ENCODE measurements around the gene NDUFS5. TPM values are rescaled to one million over a fixed set of nuclear protein-coding genes. Genes with fewer than 3 reads are reported as not detected.
A peak's percentile ranks its signal among the peaks of the same experiment; 100 is the strongest.

The NDUFS5 gene
- total RNA-seq, 6 experiments from 2014 or later, result 181 to 275 (median 249) TPM

GRCh38 chr1:39082010-39082799 is 56.1 kb downstream of the NDUFS5 start:
- H3K4me3 Mint-ChIP-seq, result peak overlapping the region; percentile 50
- DNase-seq, result no peak
- H3K27ac Mint-ChIP-seq, result no peak overlapping the region
- H3K36me3 Mint-ChIP-seq (ENCODE audit: low read depth), result no peaks in the 10 kb centered on the region
- TF ChIP-seq CTCF (IDR thresholded peaks at IDR 0.05), result no peak
- peaks cover 17% of the 10 kb centered on the region for H3K4me1 Mint-ChIP-seq (ENCODE audit: low read depth)
- peaks cover 6% of the 10 kb centered on the region for H3K27me3 Mint-ChIP-seq (ENCODE audit: insufficient read depth)
- H3K9me3 Mint-ChIP-seq, result no peaks in the 10 kb centered on the region

- no peak for TF ChIP-seq CTCF (IDR thresholded peaks at IDR 0.05)
- Mint-ChIP-seq H3K4me1 (ENCODE audit: low read depth) (peaks cover 21% of the 10 kb centered on the region), H3K27ac (no peak overlapping the region), H3K36me3 (ENCODE audit: low read depth) (no peaks in the 10 kb centered on the region), H3K27me3 (ENCODE audit: insufficient read depth) (peaks cover 6% of the 10 kb centered on the region), H3K4me3 (peak overlapping the region; percentile 50; the same call in 1 of the 2 replicates), H3K9me3 (no peaks in the 10 kb centered on the region)
- DNase-seq, result no peak
Measured at GRCh38 chr1:39082811-39083576, 56.8 kb downstream of the NDUFS5 start.

GRCh38 chr1:39084191-39084590 is 58.0 kb downstream of the NDUFS5 start:
- Mint-ChIP-seq H3K4me3 (no peak overlapping the region), H3K36me3 (ENCODE audit: low read depth) (no peaks in the 10 kb centered on the region), H3K9me3 (no peaks in the 10 kb centered on the region), H3K27ac (no peak overlapping the region), H3K27me3 (ENCODE audit: insufficient read depth) (peaks cover 6% of the 10 kb centered on the region), H3K4me1 (ENCODE audit: low read depth) (peaks cover 32% of the 10 kb centered on the region)
- TF ChIP-seq CTCF (IDR thresholded peaks at IDR 0.05), result no peak
- DNase-seq, result no peak

Other genes starting within 250 kb of the NDUFS5 start
- gene RRAGC, start 166.6 kb upstream of the NDUFS5 start, total RNA-seq (2021; fragmentation: NEBNext Ultra II Directional; extraction: Animal tissue kit (Norgen Biotek cat#: 25700)), result 10 to 100 TPM; 23.1 to 27.2 (median 26.2) TPM
- 10 to 100 TPM; 28.4 to 43.7 (median 36.3) TPM for gene MYCBP, start 153.0 kb upstream of the NDUFS5 start, total RNA-seq (2021; fragmentation: NEBNext Ultra II Directional; extraction: Animal tissue kit (Norgen Biotek cat#: 25700))
- not detected for gene GJA9, start 144.8 kb upstream of the NDUFS5 start, total RNA-seq (2021; fragmentation: NEBNext Ultra II Directional; extraction: Animal tissue kit (Norgen Biotek cat#: 25700))
- gene RHBDL2, start 84.5 kb upstream of the NDUFS5 start, total RNA-seq (2021; fragmentation: NEBNext Ultra II Directional; extraction: Animal tissue kit (Norgen Biotek cat#: 25700)), result 1 to 10 TPM in 2 of 6 experiments, under 1 TPM in 4; 0.11 to 1.2 (median 0.51) TPM
- gene AKIRIN1, start 35.1 kb upstream of the NDUFS5 start, total RNA-seq (2021; fragmentation: NEBNext Ultra II Directional; extraction: Animal tissue kit (Norgen Biotek cat#: 25700)), result 10 to 100 TPM; 63.3 to 78.7 (median 71.2) TPM
- gene MACF1, start 178.3 kb downstream of the NDUFS5 start, total RNA-seq (2021; fragmentation: NEBNext Ultra II Directional; extraction: Animal tissue kit (Norgen Biotek cat#: 25700)), result 100 to 1,000 TPM; 201 to 308 (median 223) TPM

All from HFFc6 (cell line).